Osteoblast (primary cell): Measurements from ENCODE around the gene CFLAR. TPM values are rescaled to one million over a fixed set of nuclear protein-coding genes. Genes with fewer than 3 reads are reported as not detected.

Experiments used
- DNase-seq: peaks from one replicate; pipeline ENCODE4 v3.0.0; 2011; ENCODE audit warnings: low spot score, mixed read lengths; ENCODE audit not compliant: insufficient read length; ENCODE audit errors: missing footprints
- H2AFZ ChIP-seq: 2 replicates; pipeline ENCODE4 v1.6.0; 2011; ENCODE audit warnings: mild to moderate bottlenecking, low read length
- H3K27ac ChIP-seq: 2 replicates; pipeline ENCODE4 v1.5.1; 2011; ENCODE audit warnings: mild to moderate bottlenecking, low read depth, low read length, moderate library complexity
- H3K27me3 ChIP-seq: 2 replicates; pipeline ENCODE4 v1.6.0; 2012; ENCODE audit warnings: mild to moderate bottlenecking, control low read depth, inconsistent platforms, low read length, moderate library complexity; ENCODE audit not compliant: insufficient read depth
- H3K36me3 ChIP-seq: 2 replicates; pipeline ENCODE4 v1.5.1; 2011; ENCODE audit warnings: mild to moderate bottlenecking, low read length, control low read depth, moderate library complexity; ENCODE audit not compliant: insufficient read depth
- H3K4me1 ChIP-seq: 2 replicates; pipeline ENCODE4 v1.5.1; 2011; ENCODE audit warnings: mild to moderate bottlenecking, low read length, control low read depth, moderate library complexity; ENCODE audit not compliant: insufficient read depth
- H3K4me2 ChIP-seq: 2 replicates; pipeline ENCODE4 v1.6.0; 2011; ENCODE audit warnings: mild to moderate bottlenecking, low read length; ENCODE audit not compliant: insufficient read depth
- H3K4me3 ChIP-seq: fragments of 200-600 bp; sonication (generic); 3 replicates; pipeline ENCODE4 v1.5.1; 2012; ENCODE audit warnings: mild to moderate bottlenecking, low read length, inconsistent platforms; ENCODE audit not compliant: insufficient read depth
- H3K79me2 ChIP-seq: 2 replicates; pipeline ENCODE4 v1.6.0; 2012; ENCODE audit warnings: mild to moderate bottlenecking, low read length, control low read depth, inconsistent platforms; ENCODE audit not compliant: insufficient read depth
- H3K9me3 ChIP-seq: 2 replicates; pipeline ENCODE4 v1.5.1; 2011; ENCODE audit warnings: low read depth, low read length, control low read depth
- H4K20me1 ChIP-seq: 2 replicates; pipeline ENCODE4 v1.6.0; 2012; ENCODE audit warnings: mild to moderate bottlenecking, low read length, control low read depth; ENCODE audit not compliant: insufficient read depth
- small RNA-seq: library from RNA; depleted of rRNA; stranded (forward); fragments of <200 nt; gene quantifications from one replicate; pipeline ENCODE3, GENCODE V24; 2012
- total RNA-seq: library from RNA; depleted of rRNA; stranded (reverse); fragments of >200 nt; gene quantifications from 2 replicates; pipeline ENCODE4 v1.2.3, GENCODE V29; 2012
- TF ChIP-seq, protein P1 (sequence below): IDR thresholded peaks from 2 replicates; pipeline ENCODE4 v1.5.1; 2011; ENCODE audit warnings: mild to moderate bottlenecking, low read depth, low read length, moderate library complexity; ENCODE audit errors: extremely low read depth

Gene CFLAR
- total RNA-seq, 1 donor = 78.9 TPM

- Histone ChIP-seq H3K4me1 (peaks cover 7% of the 10 kb centered on the region), H3K4me3 (peak overlapping the region; percentile 31), H3K9me3 (no peaks in the 10 kb centered on the region), H3K36me3 (no peaks in the 10 kb centered on the region), H3K27me3 (no peaks in the 10 kb centered on the region), H3K27ac (no peak overlapping the region), H3K4me2 (peak overlapping the region; percentile 69), H3K79me2 (no peaks in the 10 kb centered on the region), H2AFZ (peak overlapping the region; percentile 80), H4K20me1 (no peaks in the 10 kb centered on the region)
- DNase-seq = no peak
- TF ChIP-seq, protein P1, sequence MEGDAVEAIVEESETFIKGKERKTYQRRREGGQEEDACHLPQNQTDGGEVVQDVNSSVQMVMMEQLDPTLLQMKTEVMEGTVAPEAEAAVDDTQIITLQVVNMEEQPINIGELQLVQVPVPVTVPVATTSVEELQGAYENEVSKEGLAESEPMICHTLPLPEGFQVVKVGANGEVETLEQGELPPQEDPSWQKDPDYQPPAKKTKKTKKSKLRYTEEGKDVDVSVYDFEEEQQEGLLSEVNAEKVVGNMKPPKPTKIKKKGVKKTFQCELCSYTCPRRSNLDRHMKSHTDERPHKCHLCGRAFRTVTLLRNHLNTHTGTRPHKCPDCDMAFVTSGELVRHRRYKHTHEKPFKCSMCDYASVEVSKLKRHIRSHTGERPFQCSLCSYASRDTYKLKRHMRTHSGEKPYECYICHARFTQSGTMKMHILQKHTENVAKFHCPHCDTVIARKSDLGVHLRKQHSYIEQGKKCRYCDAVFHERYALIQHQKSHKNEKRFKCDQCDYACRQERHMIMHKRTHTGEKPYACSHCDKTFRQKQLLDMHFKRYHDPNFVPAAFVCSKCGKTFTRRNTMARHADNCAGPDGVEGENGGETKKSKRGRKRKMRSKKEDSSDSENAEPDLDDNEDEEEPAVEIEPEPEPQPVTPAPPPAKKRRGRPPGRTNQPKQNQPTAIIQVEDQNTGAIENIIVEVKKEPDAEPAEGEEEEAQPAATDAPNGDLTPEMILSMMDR = no peak
Observed at GRCh38 chr2:201223089-201224073, 107.4 kb downstream of the CFLAR start.

Small RNA genes within 50 kb of the gene (small RNA-seq; reads per million reads assigned to genes)
- gene AC007283.2 = not detected
- gene MTND4LP13 = not detected
- gene RNU6-1206P = not detected
- not detected for gene RNU7-45P

Other genes with a start within 250 kb of the CFLAR start
- 45.2 and 51.6 TPM in 2 replicates for gene PPIL3, start 227.1 kb upstream of the CFLAR start, total RNA-seq
- gene NIF3L1, start 226.8 kb upstream of the CFLAR start, total RNA-seq = 20.0 and 22.1 TPM in 2 replicates
- 13.0 and 14.5 TPM in 2 replicates for gene ORC2, start 152.5 kb upstream of the CFLAR start, total RNA-seq
- 11.6 and 12.1 TPM in 2 replicates for gene HYCC2, start 44.5 kb upstream of the CFLAR start, total RNA-seq
- gene NDUFB3, start 44.2 kb upstream of the CFLAR start, total RNA-seq = 25.7 and 29.2 TPM in 2 replicates
- gene CASP10, start 67.0 kb downstream of the CFLAR start, total RNA-seq = 3.3 and 4.4 TPM in 2 replicates
- gene CASP8, start 144.4 kb downstream of the CFLAR start, total RNA-seq = 19.4 and 23.2 TPM in 2 replicates
- gene FLACC1, start 241.2 kb downstream of the CFLAR start, total RNA-seq = 0.72 and 1.5 TPM in 2 replicates